CD4-positive, alpha-beta T cell (primary cell): ENCODE data around the gene SMYD3. TPM values are rescaled to one million over a fixed set of nuclear protein-coding genes. Genes with fewer than 3 reads are reported as not detected.

ENCODE experiments used
- ATAC-seq: fragments of 200-7000 bp; cut with Tn5 transposase; one replicate; pipeline ENCODE4 v1.10.0; 2022; ENCODE audit warnings: mild to moderate bottlenecking; ENCODE audit not compliant: poor library complexity
- CTCF ChIA-PET: fragments of 350-600 bp; sonication (Branson Sonifier 250); formaldehyde crosslinking; loops from one replicate; lab custom pipeline; 2021; ENCODE audit warnings: antibody characterized with exemption, inconsistent platforms; lab: Charles Lee
- POLR2A ChIA-PET: fragments of 350-600 bp; sonication (Branson Sonifier 250); formaldehyde crosslinking; loops from one replicate; lab custom pipeline; 2021; ENCODE audit warnings: antibody characterized with exemption, inconsistent platforms; lab: Charles Lee
- DNase-seq, 14 experiments: peaks; one replicate each; pipeline ENCODE4 v3.0.0-alpha.2; 2013 to 2020; ENCODE audit warnings: mixed read lengths in 2 of 14
- H3K27ac ChIP-seq, 2 donors: one replicate each; pipeline versions ENCODE4 v1.5.1 to v1.7.0; 2013; ENCODE audit warnings: low read length in 2 of 2, low read depth in 1 of 2, mild to moderate bottlenecking in 1 of 2
- H3K27me3 ChIP-seq, 2 experiments: 1 replicate in 1 of 2; 2 replicates in 1 of 2; pipeline versions ENCODE4 v1.6.1 to v1.7.0; 2013; ENCODE audit warnings: low read length in 2 of 2, control low read depth in 1 of 2, mild to moderate bottlenecking in 1 of 2, moderate library complexity in 1 of 2; ENCODE audit not compliant: insufficient read depth in 2 of 2, control insufficient read depth in 1 of 2
- H3K36me3 ChIP-seq: one replicate; pipeline ENCODE4 v1.6.1; 2013; ENCODE audit warnings: low read length, control low read depth; ENCODE audit not compliant: insufficient read depth
- H3K4me1 ChIP-seq: one replicate; pipeline ENCODE4 v1.6.1; 2013; ENCODE audit warnings: low read length, control low read depth; ENCODE audit not compliant: insufficient read depth
- H3K4me3 ChIP-seq: one replicate; pipeline ENCODE4 v1.5.1; 2013; ENCODE audit warnings: mild to moderate bottlenecking, low read length, moderate library complexity
- H3K9me3 ChIP-seq, 2 experiments: 1 replicate in 1 of 2; 2 replicates in 1 of 2; pipeline versions ENCODE4 v1.6.1 to v1.7.0; 2013; ENCODE audit warnings: low read length in 2 of 2, mild to moderate bottlenecking in 2 of 2, control low read depth in 1 of 2, moderate library complexity in 1 of 2; ENCODE audit not compliant: control insufficient read depth in 1 of 2, insufficient read depth in 1 of 2
- H3K27ac Mint-ChIP-seq: one replicate; pipeline ENCODE4 v1.8.0; 2020; ENCODE audit warnings: mixed read lengths
- H3K27me3 Mint-ChIP-seq: one replicate; pipeline ENCODE4 v1.8.0; 2021; ENCODE audit warnings: mixed read lengths
- H3K36me3 Mint-ChIP-seq: one replicate; pipeline ENCODE4 v1.8.0; 2021; ENCODE audit warnings: low read depth, mixed read lengths
- H3K4me1 Mint-ChIP-seq: one replicate; pipeline ENCODE4 v1.8.0; 2021; ENCODE audit warnings: low read depth, mixed read lengths
- H3K4me3 Mint-ChIP-seq: one replicate; pipeline ENCODE4 v1.8.0; 2020; ENCODE audit warnings: mild to moderate bottlenecking, mixed read lengths
- H3K9me3 Mint-ChIP-seq: one replicate; pipeline ENCODE4 v1.8.0; 2020; ENCODE audit warnings: mixed read lengths
- CTCF ChIP-seq: fragments of 200-600 bp; IDR thresholded peaks from one replicate; pipeline ENCODE4 v1.8.0; 2022; ENCODE audit warnings: antibody characterized with exemption, mild to moderate bottlenecking
- intact Hi-C, 2 experiments: fragments of 100-400 bp; cut with DNase I in 1 of 2; cut with micrococcal nuclease in 1 of 2; formaldehyde crosslinking; loops; one replicate each; pipeline versions ENCODE4 v1.15.1 to v1.9.0; 2023 to 2025; cut with DNase I, micrococcal nuclease
- total RNA-seq, 174 experiments: library from RNA in 2 of 174; stranded (reverse) in 2 of 174; gene quantifications; one replicate each; pipeline ENCODE4 v1.2.3 and lab custom pipeline; 2021 to 2026

The SMYD3 gene
- total RNA-seq, 2 experiments from 2014 or later: 18.8 to 19.6 TPM

GRCh38 chr1:246216906-246217305 is 290.2 kb downstream of the SMYD3 start:
- no peak overlapping the region for H3K27ac Mint-ChIP-seq
- peaks cover 14% of the 10 kb centered on the region for H3K36me3 Mint-ChIP-seq
- H3K9me3 Mint-ChIP-seq: no peaks in the 10 kb centered on the region
- H3K4me3 Mint-ChIP-seq: no peak overlapping the region
- ChIA-PET POLR2A (interaction anchor here (0.6 to 1.0 kb wide), 2 partner anchors 10 to 1369 kb away, joined by 3 read pairs; no protein-coding TSS in a partner anchor), CTCF (no interaction called here)
- H3K4me1 Mint-ChIP-seq: no peaks in the 10 kb centered on the region
- no peak for TF ChIP-seq CTCF
- peaks cover 0 to 23% of the 10 kb centered on the region in 2 experiments for H3K9me3 ChIP-seq
- DNase-seq (no peak), ATAC-seq (no peak)
- H3K36me3 ChIP-seq: no peaks in the 10 kb centered on the region
- H3K4me1 ChIP-seq: no peaks in the 10 kb centered on the region
- no peak overlapping the region for H3K27ac ChIP-seq
- H3K4me3 ChIP-seq: no peak overlapping the region
- no peaks in the 10 kb centered on the region for H3K27me3 ChIP-seq
- intact Hi-C loops: no loop called here
- H3K27me3 Mint-ChIP-seq: no peaks in the 10 kb centered on the region

- ATAC-seq (no peak), DNase-seq (no peak)
- Histone ChIP-seq H3K36me3 (no peaks in the 10 kb centered on the region), H3K4me1 (no peaks in the 10 kb centered on the region), H3K27ac (no peak overlapping the region), H3K27me3 (no peaks in the 10 kb centered on the region), H3K9me3 (peaks cover 0 to 11% of the 10 kb centered on the region in 2 experiments), H3K4me3 (no peak overlapping the region)
- intact Hi-C loops: no loop called here
- H3K4me3 Mint-ChIP-seq: no peak overlapping the region
- peaks cover 11% of the 10 kb centered on the region for H3K36me3 Mint-ChIP-seq
- no peaks in the 10 kb centered on the region for H3K9me3 Mint-ChIP-seq
- no peaks in the 10 kb centered on the region for H3K4me1 Mint-ChIP-seq
- no peak for TF ChIP-seq CTCF
- ChIA-PET POLR2A (no interaction called here), CTCF (no interaction called here)
- H3K27ac Mint-ChIP-seq: no peak overlapping the region
- no peaks in the 10 kb centered on the region for H3K27me3 Mint-ChIP-seq
These were observed 291.6 kb downstream of the SMYD3 start for GRCh38 chr1:246215510-246215903.

GRCh38 chr1:246214708-246215509 is 292.2 kb downstream of the SMYD3 start:
- CTCF ChIA-PET: no interaction called here
- peak in 3 of 14 experiments; percentile 23 to 65 (median 56) for DNase-seq
- H3K4me1 ChIP-seq: no peaks in the 10 kb centered on the region

More at GRCh38 chr1:246214708-246215509, 292.2 kb downstream of the SMYD3 start:
- no peak overlapping the region for H3K4me3 Mint-ChIP-seq
- no peak overlapping the region for H3K27ac ChIP-seq
- no peaks in the 10 kb centered on the region for H3K4me1 Mint-ChIP-seq
- POLR2A ChIA-PET: no interaction called here
- no peaks in the 10 kb centered on the region for H3K27me3 Mint-ChIP-seq
- no peak for TF ChIP-seq CTCF
- H3K27ac Mint-ChIP-seq: no peak overlapping the region
- H3K9me3 Mint-ChIP-seq: no peaks in the 10 kb centered on the region
- H3K27me3 ChIP-seq: no peaks in the 10 kb centered on the region
- intact Hi-C loops: no loop called here
- peaks cover 11% of the 10 kb centered on the region for H3K36me3 Mint-ChIP-seq
- no peak for ATAC-seq
- H3K9me3 ChIP-seq: peaks cover 0 to 7% of the 10 kb centered on the region in 2 experiments
- H3K36me3 ChIP-seq: no peaks in the 10 kb centered on the region
- no peak overlapping the region for H3K4me3 ChIP-seq
